ENCODE measurements around the gene RPL35.
A peak's percentile ranks its signal among the peaks of the same experiment; 100 is the strongest.

RPL35 gene

DNA sequence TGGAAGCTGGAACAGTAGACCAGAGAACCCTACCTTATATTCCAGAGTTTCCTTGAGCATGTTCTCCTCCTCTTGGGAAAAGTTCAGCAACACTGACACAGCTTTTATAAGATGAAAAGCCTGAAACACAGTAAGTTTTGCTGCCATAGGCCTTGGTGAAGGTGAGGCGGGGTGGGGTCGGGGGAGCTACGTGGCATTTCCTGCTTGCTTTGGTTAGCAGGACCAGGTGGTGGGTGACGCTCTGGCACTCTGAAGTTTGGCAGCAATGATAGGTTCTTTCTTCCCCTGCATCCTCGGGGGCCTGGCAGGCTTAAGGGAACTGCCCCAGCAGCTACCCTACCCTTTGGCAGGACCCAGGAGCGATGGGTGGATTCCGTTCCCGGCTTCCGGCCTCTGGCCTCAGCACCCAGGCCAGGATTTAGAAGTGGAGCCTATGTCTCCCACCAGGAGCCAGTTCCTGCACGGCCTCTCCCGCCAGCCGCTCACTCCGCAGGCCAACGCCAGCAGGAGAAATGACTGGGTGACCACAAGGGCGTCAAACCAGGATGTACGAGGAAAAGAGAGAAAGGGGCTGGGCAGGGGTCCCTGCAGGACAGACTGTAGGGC, 19.5 kb upstream of the RPL35 start:
- peaks cover 33 to 94% (median 51%) of the 10 kb centered on the region in 11 experiments for H3K36me3 ChIP-seq

DNA sequence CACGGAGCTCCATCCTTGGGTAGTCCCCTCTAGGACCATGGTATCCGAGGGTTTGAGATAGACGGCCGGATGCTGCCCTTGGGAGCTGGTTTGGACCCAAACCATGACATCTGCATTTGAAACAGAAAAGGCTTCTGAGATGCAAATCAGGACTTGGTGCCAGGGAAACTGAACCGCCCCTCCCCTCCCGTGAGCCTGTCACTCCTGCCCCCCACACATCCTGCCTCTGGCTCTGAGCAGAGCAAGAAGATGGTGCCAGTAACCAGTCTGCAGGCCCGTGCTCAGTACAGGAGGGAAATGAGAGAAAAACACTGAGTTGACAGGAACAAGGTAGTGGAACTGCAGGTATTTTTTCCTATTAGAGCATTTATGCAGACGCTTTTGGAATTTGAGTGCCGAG, 18.7 kb upstream of the RPL35 start:
- no peaks in the 10 kb centered on the region for H3K27me3 ChIP-seq
- peaks cover 40 to 94% (median 59%) of the 10 kb centered on the region in 11 experiments for H3K36me3 ChIP-seq
- H3K27ac ChIP-seq: peak overlapping the region in 4 of 11 experiments; percentile 2 to 95 (median 82); a peak in 5 of 22 replicates
- H4K20me1 ChIP-seq: peaks cover 28 to 71% (median 41%) of the 10 kb centered on the region in 11 experiments
- no peak overlapping the region for H3K4me3 ChIP-seq
- TF ChIP-seq Cebpa-rat (IDR thresholded peaks at IDR 0.05): no peak
- H3K4me1 ChIP-seq: peaks cover 6 to 63% (median 59%) of the 10 kb centered on the region in 10 experiments; a peak in 18 of 20 replicates
- H3K9ac ChIP-seq: peak overlapping the region in 3 of 11 experiments; percentile 17 to 65 (median 36); a peak in 3 of 22 replicates
- H3K4me2 ChIP-seq: peak overlapping the region in 8 of 11 experiments; percentile 68 to 95 (median 84); a peak in 16 of 22 replicates
- H3K9me3 ChIP-seq (replicated peaks in 1 of 11): no peaks in the 10 kb centered on the region

More for the DNA sequence above, 19.5 kb upstream of the RPL35 start:
- H3K4me3 ChIP-seq: no peak overlapping the region
- H3K9me3 ChIP-seq (replicated peaks in 1 of 11): no peaks in the 10 kb centered on the region
- H3K9ac ChIP-seq: peak overlapping the region in 4 of 11 experiments; percentile 16 to 65 (median 50); a peak in 4 of 22 replicates
- TF ChIP-seq Cebpa-rat (IDR thresholded peaks at IDR 0.05): no peak
- peaks cover 21 to 63% (median 34%) of the 10 kb centered on the region in 11 experiments for H4K20me1 ChIP-seq
- peak overlapping the region in 9 of 11 experiments; percentile 68 to 95 (median 82); a peak in 17 of 22 replicates for H3K4me2 ChIP-seq
- H3K27ac ChIP-seq: peak overlapping the region in 4 of 11 experiments; percentile 72 to 95 (median 92); a peak in 8 of 22 replicates
- peaks cover 6 to 71% (median 65%) of the 10 kb centered on the region in 10 experiments; a peak in 18 of 20 replicates for H3K4me1 ChIP-seq
- no peaks in the 10 kb centered on the region for H3K27me3 ChIP-seq

- Histone ChIP-seq H3K27ac (no peak overlapping the region), H3K36me3 (peaks cover 53 to 94% (median 71%) of the 10 kb centered on the region in 11 experiments), H4K20me1 (peaks cover 41 to 84% (median 54%) of the 10 kb centered on the region in 11 experiments)
Observed at GRCh38 chr9:124879226-124879625, 17.5 kb upstream of the RPL35 start.

DNA sequence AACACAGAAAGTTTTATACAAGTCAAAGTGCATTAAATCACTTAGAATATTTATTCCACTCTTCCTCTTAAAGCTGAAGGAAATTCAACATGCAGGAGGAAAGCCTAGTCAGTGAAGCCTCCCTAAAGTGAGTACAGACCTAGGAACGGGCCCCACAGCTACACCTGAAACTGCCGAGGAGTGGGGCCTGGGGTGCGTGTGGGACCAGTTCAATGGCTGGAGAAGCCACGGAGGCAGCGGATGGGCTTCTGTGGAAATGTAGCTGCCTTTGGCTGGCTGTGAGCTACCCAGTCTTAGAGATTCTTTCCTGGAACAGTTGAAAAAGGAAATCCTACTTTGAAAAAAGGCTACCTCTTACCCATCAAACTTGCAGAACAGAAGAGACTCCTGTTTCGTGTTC, 16.8 kb upstream of the RPL35 start:
- no peaks in the 10 kb centered on the region for H3K9me3 ChIP-seq (replicated peaks in 1 of 11)
- H3K27ac ChIP-seq: no peak overlapping the region
- peaks cover 10 to 63% (median 51%) of the 10 kb centered on the region in 10 experiments for H3K4me1 ChIP-seq
- H3K27me3 ChIP-seq: no peaks in the 10 kb centered on the region
- H3K4me3 ChIP-seq: no peak overlapping the region
- H3K4me2 ChIP-seq: no peak overlapping the region
- TF ChIP-seq Cebpa-rat (IDR thresholded peaks at IDR 0.05): no peak
- H3K9ac ChIP-seq: peak overlapping the region in 1 of 11 experiments; percentile 7; a peak in 1 of 22 replicates
- H4K20me1 ChIP-seq: peaks cover 48 to 91% (median 61%) of the 10 kb centered on the region in 11 experiments
- H3K36me3 ChIP-seq: peaks cover 60 to 94% (median 79%) of the 10 kb centered on the region in 11 experiments

More at GRCh38 chr9:124879226-124879625, 17.5 kb upstream of the RPL35 start:
- H3K4me3 ChIP-seq: no peak overlapping the region
- no peaks in the 10 kb centered on the region for H3K9me3 ChIP-seq (replicated peaks in 1 of 11)
- H3K27me3 ChIP-seq: no peaks in the 10 kb centered on the region
- peaks cover 6 to 63% (median 49%) of the 10 kb centered on the region in 10 experiments; a peak in 18 of 20 replicates for H3K4me1 ChIP-seq
- H3K4me2 ChIP-seq: no peak overlapping the region
- no peak overlapping the region for H3K9ac ChIP-seq
- TF ChIP-seq Cebpa-rat (IDR thresholded peaks at IDR 0.05): no peak

DNA sequence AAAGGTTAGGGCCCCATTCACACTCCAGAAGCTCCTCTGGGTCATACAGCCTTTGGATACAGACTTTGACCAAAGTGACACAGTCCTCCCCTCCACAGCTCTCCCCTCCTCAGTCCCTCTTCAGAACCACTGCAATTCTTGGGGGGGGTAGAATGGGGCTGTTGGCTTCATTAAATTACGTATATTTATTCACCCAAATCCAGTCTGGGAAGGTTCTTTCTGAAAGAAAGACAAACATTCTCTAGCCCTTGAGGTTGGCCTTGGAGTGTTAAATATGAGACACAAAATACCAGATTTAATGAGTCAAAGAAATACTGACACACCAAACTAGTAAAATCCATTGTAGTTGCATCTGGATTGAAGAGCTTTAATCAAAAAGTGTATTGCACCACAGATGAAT, 16.3 kb upstream of the RPL35 start:
- H3K36me3 ChIP-seq: peaks cover 65 to 95% (median 84%) of the 10 kb centered on the region in 11 experiments

DNA sequence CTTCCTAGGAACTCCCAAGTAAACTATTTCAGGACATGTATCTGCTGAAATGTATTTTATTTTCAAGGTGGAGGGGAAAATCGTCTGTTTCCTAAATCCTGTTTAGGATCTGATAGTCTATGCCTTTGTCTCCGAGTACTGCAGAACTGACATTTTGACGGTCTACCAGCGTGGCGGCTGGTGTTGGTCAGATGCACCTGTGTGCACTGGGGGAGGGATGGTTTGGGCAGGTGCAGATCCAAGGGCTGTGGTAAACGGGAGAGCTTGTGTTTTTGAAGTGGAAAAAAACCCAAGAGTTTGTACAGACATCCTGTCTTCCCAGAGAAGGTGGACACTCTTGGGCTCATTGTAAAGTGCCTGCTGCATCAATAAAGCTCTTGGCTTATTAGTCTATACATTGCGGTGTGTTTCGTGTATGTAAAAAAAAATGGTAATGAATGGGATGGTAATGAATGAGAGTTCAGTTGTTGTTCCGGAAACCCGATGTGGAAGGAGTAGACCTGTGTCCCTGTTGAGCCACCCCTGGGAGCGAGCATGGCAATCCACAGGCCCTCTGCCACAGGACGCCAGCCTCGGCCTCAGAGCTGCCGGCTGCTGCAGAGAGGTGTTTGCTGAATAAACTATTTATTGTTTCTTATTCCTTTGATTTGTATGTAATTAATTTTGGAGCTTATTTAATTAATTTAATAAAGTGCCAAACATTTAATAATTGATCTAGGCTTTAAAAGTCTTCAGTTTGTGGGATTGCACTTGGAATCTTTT, 15.4 kb upstream of the RPL35 start:
- no peaks in the 10 kb centered on the region for H3K27me3 ChIP-seq
- no peak overlapping the region for H3K9ac ChIP-seq
- peaks cover 18 to 63% (median 51%) of the 10 kb centered on the region in 10 experiments for H3K4me1 ChIP-seq
- TF ChIP-seq Cebpa-rat (IDR thresholded peaks at IDR 0.05): no peak
- no peaks in the 10 kb centered on the region for H3K9me3 ChIP-seq (replicated peaks in 1 of 11)
- no peak overlapping the region for H3K4me3 ChIP-seq
- H4K20me1 ChIP-seq: peaks cover 61 to 98% (median 74%) of the 10 kb centered on the region in 11 experiments
- H3K27ac ChIP-seq: no peak overlapping the region; a peak in 1 of 22 replicates
- H3K36me3 ChIP-seq: peaks cover 71 to 96% (median 90%) of the 10 kb centered on the region in 11 experiments
- no peak overlapping the region for H3K4me2 ChIP-seq

More for the DNA sequence above, 16.3 kb upstream of the RPL35 start:
- Histone ChIP-seq H3K4me2 (no peak overlapping the region), H3K9ac (peak overlapping the region in 1 of 11 experiments; percentile 7; a peak in 1 of 22 replicates), H3K27me3 (no peaks in the 10 kb centered on the region), H3K9me3 (replicated peaks in 1 of 11) (no peaks in the 10 kb centered on the region), H3K4me3 (no peak overlapping the region), H3K4me1 (peaks cover 15 to 63% (median 51%) of the 10 kb centered on the region in 10 experiments), H3K27ac (no peak overlapping the region), H4K20me1 (peaks cover 53 to 96% (median 66%) of the 10 kb centered on the region in 11 experiments)
- no peak for TF ChIP-seq Cebpa-rat (IDR thresholded peaks at IDR 0.05)

DNA sequence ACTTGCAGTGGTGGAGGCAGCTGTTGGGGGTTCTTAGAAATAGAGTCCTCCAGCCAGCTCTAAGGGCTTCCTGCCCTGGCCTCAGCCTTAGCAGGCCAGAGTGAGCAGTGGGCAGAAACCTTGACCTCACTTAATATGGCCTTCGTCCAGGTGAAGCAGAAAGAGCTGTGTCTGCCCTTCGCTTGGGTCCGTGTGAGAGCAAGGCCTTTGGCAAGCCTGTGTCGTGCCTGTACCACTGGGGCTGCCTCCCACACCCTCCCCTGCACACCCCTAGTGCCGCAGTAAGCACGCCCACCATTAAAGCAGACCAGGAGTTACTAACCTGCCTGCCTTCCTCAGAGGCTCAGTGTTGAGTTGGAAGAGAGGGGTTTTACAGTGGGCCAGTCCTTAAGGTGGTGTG, 13.7 kb upstream of the RPL35 start:
- H3K9me3 ChIP-seq (replicated peaks in 1 of 11): no peaks in the 10 kb centered on the region
- peak overlapping the region in 4 of 11 experiments; percentile 23 to 36 (median 28); a peak in 5 of 22 replicates for H3K27ac ChIP-seq
- H3K27me3 ChIP-seq: no peaks in the 10 kb centered on the region
- no peak overlapping the region for H3K4me3 ChIP-seq
- peak overlapping the region in 4 of 11 experiments; percentile 10 to 32 (median 20); a peak in 3 of 22 replicates for H3K9ac ChIP-seq
- no peak overlapping the region for H3K4me2 ChIP-seq
- peaks cover 78 to 100% (median 89%) of the 10 kb centered on the region in 11 experiments for H4K20me1 ChIP-seq
- peaks cover 79 to 99% (median 92%) of the 10 kb centered on the region in 11 experiments for H3K36me3 ChIP-seq
- peaks cover 33 to 63% (median 51%) of the 10 kb centered on the region in 10 experiments for H3K4me1 ChIP-seq
- TF ChIP-seq Cebpa-rat (IDR thresholded peaks at IDR 0.05): no peak

DNA sequence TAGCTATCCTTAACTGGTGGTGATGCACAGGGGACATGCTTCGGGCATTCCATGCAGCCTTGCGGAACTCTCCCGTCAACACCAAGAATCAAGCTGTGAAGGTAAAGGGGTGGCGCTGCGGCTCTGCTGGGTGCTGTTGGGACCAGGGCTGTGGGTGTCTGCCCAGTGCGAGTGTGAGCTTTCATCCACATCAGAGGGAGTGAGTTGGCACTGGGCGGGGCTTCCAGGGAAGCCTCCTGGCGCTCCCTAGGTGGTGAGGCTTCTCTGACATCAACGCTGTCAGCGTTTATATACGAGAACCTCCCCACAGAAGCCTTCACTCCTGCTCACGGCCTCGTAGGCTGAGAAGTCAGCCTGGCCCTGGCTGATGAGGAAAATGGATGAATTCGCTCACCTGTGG, 11.9 kb upstream of the RPL35 start:
- Histone ChIP-seq H3K27me3 (no peaks in the 10 kb centered on the region), H3K9me3 (replicated peaks in 1 of 11) (no peaks in the 10 kb centered on the region), H4K20me1 (peaks cover 79 to 97% (median 89%) of the 10 kb centered on the region in 11 experiments), H3K4me2 (peak overlapping the region; percentile 93 to 100 (median 98); a peak in 21 of 22 replicates), H3K4me1 (peaks cover 34 to 53% (median 41%) of the 10 kb centered on the region in 10 experiments), H3K9ac (peak overlapping the region in 10 of 11 experiments; percentile 34 to 100 (median 98); a peak in 13 of 22 replicates), H3K36me3 (peaks cover 61 to 82% (median 77%) of the 10 kb centered on the region in 11 experiments), H3K4me3 (peak overlapping the region in 3 of 10 experiments; percentile 93 to 98 (median 98); a peak in 5 of 20 replicates), H3K27ac (peak overlapping the region in 8 of 11 experiments; percentile 96 to 100 (median 98); a peak in 15 of 22 replicates)
- no peak for TF ChIP-seq Cebpa-rat (IDR thresholded peaks at IDR 0.05)

Data from BLaER1 treated with 17β-estradiol and CSF1 and Interleukin-3, amounts not matched to agents 10 nM and 100 nM (cell line).